HL-60/S4 treated with phorbol 12-myristate 13-acetate at 8.2 ng/mL for 4 days and 3 days (cell line): ENCODE measurements around the gene ACY1.

Experiments used
- in situ Hi-C: fragments of 300-500 bp; cut with MboI; formaldehyde crosslinking; loops from 2 replicates; pipeline ENCODE4 v1.15.0; 2022; ENCODE audit warnings: low sequenced_read_pairs

The ACY1 gene

GRCh38 chr3:51945926-51946705 lies 37.2 kb upstream of the ACY1 start:
- in situ Hi-C loops = no loop called here

GRCh38 chr3:51946796-51947195 lies 36.5 kb upstream of the ACY1 start:
- in situ Hi-C loops = no loop called here

- in situ Hi-C loops = no loop called here
Observed at GRCh38 chr3:51947215-51947900, 36.0 kb upstream of the ACY1 start.

- in situ Hi-C loops = no loop called here
Observed at GRCh38 chr3:51948016-51948580, 35.2 kb upstream of the ACY1 start.

- in situ Hi-C loops = no loop called here
Observed at GRCh38 chr3:51949121-51949520, 34.2 kb upstream of the ACY1 start.

- in situ Hi-C loops = no loop called here
Observed at GRCh38 chr3:51950899-51951298, 32.4 kb upstream of the ACY1 start.

GRCh38 chr3:51953445-51953844 lies 29.9 kb upstream of the ACY1 start:
- in situ Hi-C loops = no loop called here

GRCh38 chr3:51954105-51954504 lies 29.2 kb upstream of the ACY1 start:
- in situ Hi-C loops = no loop called here

- in situ Hi-C loops = no loop called here
Observed at GRCh38 chr3:51954713-51955112, 28.6 kb upstream of the ACY1 start.

- in situ Hi-C loops = no loop called here
Observed at GRCh38 chr3:51955175-51955892, 28.0 kb upstream of the ACY1 start, which contains the start of gene GPR62. Gene GPR62 (plus strand): TSS chr3:51955381. CDS start chr3:51955653, 272 bp downstream.

GRCh38 chr3:51955893-51956770 lies 27.2 kb upstream of the ACY1 start:
- in situ Hi-C loops = no loop called here

- in situ Hi-C loops = no loop called here
Observed at GRCh38 chr3:51957520-51958205, 25.7 kb upstream of the ACY1 start.

GRCh38 chr3:51958603-51959521 lies 24.5 kb upstream of the ACY1 start:
- in situ Hi-C loops = no loop called here

- in situ Hi-C loops = no loop called here
Observed at GRCh38 chr3:51959651-51960050, 23.7 kb upstream of the ACY1 start.

- in situ Hi-C loops = no loop called here
Observed at GRCh38 chr3:51960386-51960785, 22.9 kb upstream of the ACY1 start.

- in situ Hi-C loops = no loop called here
Observed at GRCh38 chr3:51961011-51961410, 22.3 kb upstream of the ACY1 start.

GRCh38 chr3:51961602-51962569 lies 21.4 kb upstream of the ACY1 start:
- in situ Hi-C loops = no loop called here
